NB4 (cell line): ENCODE measurements around the gene WSB1.
A peak's percentile ranks its signal among the peaks of the same experiment; 100 is the strongest.

Source experiments
- CTCF ChIP-seq: IDR thresholded peaks from one replicate; pipeline ENCODE4 v1.5.1; 2012; ENCODE audit warnings: low read depth, low read length
- MAX ChIP-seq: IDR thresholded peaks from 2 replicates; pipeline ENCODE4 v1.6.1; 2011; ENCODE audit warnings: low read depth, low read length
- MYC ChIP-seq: IDR thresholded peaks from 2 replicates; pipeline ENCODE4 v1.6.1; 2011; ENCODE audit warnings: low read depth, low read length
- POLR2A ChIP-seq: IDR thresholded peaks from 2 replicates; pipeline ENCODE4 v1.6.1; 2011; ENCODE audit warnings: mild to moderate bottlenecking; ENCODE audit not compliant: insufficient read length; ENCODE audit errors: extremely low read depth

- TF ChIP-seq CTCF, result no peak
- 0 out of 2 replicates have a peak, but pooled peaks have one; percentile 19 for TF ChIP-seq MYC
- peak; percentile 41 for TF ChIP-seq POLR2A
- no peak for TF ChIP-seq MAX
These were observed 1.0 kb downstream of the WSB1 start for GRCh38 chr17:27294689-27295630.
